COLO668 (cell line): Measurements from ENCODE around the gene QSER1.
"Not testable (repeated sequence)": the region's sequence is repeated elsewhere in the genome, so short reads cannot be mapped to it uniquely, and the experiment has no call there.

Experiments used
- DNase-seq: peaks from one replicate; lab custom pipeline; 2025; ENCODE audit not compliant: unreplicated experiment; lab: John Stamatoyannopoulos, UW

Gene QSER1

GRCh38 chr11:32991898-32992297 is 99.3 kb downstream of the QSER1 start:
- no peak for DNase-seq

GRCh38 chr11:33000181-33000580 is 107.6 kb downstream of the QSER1 start:
- no peak for DNase-seq

DNA sequence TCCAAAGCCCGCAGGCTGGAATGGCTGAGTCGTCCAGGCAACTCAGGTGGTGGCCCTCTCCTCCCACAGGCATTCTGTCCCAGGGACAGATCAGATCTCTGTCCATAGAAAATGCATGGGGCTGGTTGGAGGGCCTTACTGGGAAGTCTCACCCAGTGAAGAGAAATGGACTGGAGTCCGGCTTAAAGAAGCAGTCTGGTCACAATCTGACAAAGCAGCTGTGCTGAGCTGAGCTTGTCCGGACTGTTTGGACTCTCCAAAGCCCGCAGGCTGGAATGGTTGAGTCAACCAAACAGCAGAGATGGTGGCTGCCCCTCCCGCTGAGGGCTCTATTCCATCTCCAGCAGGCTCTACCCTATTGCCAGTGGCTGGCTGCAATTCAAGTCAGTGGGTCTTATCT is 108.7 kb downstream of the QSER1 start:
- DNase-seq: no peak

DNA sequence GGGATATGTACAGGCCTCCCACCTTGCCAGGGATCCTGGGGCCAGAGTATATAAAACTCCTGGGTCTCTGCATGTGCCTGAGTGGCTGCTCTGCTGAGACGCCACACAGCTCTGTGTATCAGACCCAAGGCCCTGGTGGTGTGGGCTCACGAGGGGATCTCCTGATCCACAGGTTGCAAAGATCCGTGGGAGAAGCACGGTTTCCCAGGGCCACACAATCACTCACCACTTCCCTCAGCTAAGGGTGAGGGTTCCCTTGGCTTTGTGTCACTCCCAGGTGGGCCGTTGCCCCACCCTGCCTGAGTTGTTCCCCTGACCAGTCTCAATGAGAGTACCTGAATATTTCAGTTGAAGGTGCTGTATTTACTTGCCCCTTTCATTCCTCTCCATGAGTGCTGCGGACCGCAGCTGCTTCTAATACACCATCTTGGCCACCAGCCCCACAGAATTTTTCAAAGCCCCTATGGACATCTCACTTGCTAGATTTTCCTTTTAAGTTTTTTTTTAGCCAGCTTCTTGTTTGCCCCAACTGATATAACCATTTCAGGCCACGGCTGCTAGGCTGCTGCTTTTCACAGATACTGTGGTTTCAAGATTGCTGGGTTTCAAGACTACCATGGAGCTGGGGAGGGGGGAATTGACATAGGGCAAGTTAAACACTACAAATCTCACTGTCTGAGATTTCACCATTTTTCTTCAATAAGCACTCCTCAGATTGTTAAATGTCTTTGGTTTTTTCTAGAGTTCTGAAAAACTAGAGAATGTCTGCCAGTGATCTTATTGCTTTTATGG is 109.3 kb downstream of the QSER1 start:
- no peak for DNase-seq

- DNase-seq: no peak
Observed at GRCh38 chr11:33005175-33005574, 112.6 kb downstream of the QSER1 start.

- DNase-seq: no peak
Observed at GRCh38 chr11:33006010-33006409, 113.4 kb downstream of the QSER1 start.

- DNase-seq: no peak
Observed at GRCh38 chr11:33013755-33014154, 121.1 kb downstream of the QSER1 start.

DNA sequence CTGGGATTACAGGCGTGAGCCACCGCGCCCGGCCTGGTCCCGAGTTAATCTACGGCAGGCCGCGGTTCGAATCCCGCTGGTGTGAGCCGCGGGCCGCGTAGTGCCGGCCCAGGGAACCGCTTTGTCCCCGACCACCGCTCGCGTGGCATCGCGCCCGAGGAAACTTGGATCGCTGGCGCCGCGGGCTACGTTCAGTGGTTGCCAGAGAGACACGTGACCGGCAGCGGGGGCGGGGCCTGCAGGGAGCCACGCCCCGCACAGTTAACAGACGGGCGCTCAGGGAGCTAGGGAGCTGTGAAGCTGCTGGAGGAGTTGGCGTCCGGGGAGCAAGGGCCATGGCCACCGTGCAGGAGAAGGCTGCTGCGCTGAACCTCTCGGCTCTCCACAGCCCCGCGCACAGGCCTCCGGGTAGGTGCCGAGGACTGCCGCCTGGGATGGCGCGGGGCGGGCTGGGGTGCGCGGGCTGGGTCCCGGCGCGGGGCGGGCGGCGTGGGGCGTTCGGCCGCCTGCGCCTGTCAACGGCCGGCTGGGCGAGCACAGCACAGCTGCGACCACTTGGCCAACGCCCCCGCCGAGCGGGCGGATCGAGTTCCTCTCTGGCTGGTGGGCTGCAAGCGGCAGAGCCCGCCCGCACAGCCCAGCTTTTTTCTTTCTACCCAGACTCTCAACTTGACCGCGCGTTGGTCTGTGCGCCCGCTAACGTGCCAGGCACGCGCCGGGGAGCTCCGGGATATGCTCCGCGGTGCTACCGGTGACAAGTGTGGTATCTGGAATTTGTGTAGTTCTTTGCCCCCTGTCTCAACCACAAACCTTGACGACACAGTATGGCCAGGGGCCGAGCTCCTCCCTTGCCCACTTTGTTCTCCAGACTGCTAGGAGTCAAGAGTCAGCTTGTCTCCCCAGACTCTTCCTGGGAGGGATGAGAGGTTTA is 123.3 kb downstream of the QSER1 start, which contains the start of gene DEPDC7:
TSS of gene DEPDC7 (plus strand) at position 258 of the 931 bp plus-strand sequence. CDS start at position 336, 78 bp downstream.
- peak; percentile 95 for DNase-seq

DNA sequence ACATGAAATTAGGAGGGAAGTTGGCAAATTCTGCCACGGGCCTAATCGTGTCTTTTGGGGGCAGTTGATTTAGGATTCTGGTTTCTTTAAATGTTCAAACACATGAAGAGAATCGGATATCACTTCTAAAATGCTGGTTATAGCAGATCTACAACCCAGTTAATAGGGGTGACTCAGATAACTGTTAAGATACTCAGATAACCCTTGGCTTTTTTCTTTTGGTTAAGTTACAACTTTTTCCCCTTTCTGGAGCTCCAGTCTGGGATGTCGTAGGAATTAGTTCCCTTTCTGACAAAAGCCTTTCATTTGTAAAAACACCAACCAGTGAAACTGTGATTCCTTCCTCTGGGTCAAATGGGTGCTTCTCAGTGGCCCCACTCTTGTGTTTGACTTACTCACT is 124.0 kb downstream of the QSER1 start:
- no peak for DNase-seq

- no peak for DNase-seq
Observed at GRCh38 chr11:33017478-33017877, 124.9 kb downstream of the QSER1 start.

DNA sequence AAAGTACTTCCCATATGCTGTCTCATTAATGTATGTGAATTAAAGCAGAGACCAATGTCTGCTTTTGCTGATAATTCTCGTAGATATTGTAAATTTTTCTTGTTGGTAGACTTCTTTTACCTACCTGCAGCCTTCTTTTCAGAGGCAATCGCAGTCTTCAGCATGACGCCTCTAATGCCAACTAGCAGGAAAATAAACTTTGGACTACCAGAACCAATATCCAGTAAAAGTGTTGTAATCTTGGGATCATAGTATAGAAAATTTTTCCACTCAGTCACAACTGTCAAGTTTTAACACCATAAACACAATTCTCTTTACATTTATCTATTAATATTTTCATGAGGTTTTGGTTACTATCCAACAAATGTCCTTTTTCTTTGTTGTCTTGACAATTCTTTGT is 125.4 kb downstream of the QSER1 start:
- DNase-seq: no peak

DNA sequence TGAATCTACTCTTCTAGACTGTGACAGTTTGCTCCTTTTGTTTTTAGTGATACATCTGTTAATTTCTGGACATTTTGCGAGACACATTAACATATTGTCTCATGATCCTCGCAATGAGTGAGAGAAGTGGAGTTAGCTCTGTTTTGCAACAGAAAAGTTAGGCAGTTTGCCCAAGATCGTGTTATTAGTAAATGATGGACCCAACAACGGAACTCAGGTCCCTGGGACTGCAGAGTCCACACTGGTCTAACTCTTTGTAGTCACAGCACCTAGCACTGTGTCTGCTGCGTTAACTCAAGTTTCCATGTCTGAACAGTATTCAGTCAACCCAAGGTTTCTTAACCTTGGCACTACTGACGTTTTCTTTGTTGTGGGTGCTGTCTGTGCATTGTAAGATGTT is 126.2 kb downstream of the QSER1 start:
- no peak for DNase-seq

GRCh38 chr11:33021501-33021900 is 128.9 kb downstream of the QSER1 start:
- no peak for DNase-seq

DNA sequence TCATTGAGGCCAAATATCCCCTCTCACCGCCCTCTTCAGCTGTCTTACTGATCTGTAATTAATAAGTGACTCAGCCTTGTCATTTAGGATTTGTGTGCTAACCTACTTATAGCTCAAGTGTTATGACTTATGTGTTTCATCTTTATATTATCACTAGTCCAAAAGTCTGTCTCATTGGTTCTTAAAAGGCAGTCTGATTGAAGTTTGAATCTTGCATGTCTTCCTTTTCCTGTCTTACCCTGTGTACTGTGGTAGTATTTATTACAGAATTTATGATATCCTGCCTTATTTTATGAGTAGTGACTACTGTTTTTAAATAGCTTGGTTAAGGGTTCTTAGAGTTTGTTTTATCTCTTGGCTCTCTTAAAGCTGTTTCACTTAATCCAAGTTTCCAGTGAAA is 129.3 kb downstream of the QSER1 start:
- no peak for DNase-seq

- DNase-seq: no peak
Observed at GRCh38 chr11:33025339-33025722, 132.7 kb downstream of the QSER1 start.

- no peak for DNase-seq
Observed at GRCh38 chr11:33027233-33027632, 134.6 kb downstream of the QSER1 start.

DNA sequence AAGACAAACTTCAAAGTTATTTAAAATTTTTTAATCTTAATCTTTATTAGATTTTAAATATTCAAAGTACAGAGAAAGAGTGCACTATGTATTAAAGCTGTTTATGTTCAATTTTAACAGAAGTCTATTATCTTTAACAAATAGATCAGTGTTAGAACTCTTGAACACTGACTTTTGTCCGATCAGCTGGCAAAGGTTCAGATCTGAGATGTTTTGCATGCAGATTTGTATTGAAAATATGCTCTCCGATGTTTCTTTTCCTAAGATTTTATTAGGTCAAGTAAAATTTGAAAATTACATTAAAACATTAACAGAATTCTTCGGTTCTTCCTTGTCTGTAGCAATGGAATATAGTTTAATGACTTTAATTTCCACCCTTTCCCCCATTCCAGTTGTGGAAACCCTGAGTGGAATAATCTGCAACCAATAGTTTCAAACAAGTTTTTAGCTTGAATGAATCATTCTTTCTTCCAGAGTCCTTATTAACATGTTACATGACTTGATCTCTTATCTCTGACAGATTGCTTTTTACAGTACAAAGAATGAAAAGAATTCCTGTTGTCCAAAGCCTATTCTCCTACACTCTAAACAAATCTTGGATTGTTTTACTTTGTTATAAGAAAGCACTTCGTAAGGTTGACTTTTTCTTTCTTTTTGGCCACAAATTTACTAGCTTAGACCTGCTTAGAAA is 135.4 kb downstream of the QSER1 start:
- no peak for DNase-seq

- DNase-seq: no peak
Observed at GRCh38 chr11:33028537-33028914, 135.9 kb downstream of the QSER1 start.

DNA sequence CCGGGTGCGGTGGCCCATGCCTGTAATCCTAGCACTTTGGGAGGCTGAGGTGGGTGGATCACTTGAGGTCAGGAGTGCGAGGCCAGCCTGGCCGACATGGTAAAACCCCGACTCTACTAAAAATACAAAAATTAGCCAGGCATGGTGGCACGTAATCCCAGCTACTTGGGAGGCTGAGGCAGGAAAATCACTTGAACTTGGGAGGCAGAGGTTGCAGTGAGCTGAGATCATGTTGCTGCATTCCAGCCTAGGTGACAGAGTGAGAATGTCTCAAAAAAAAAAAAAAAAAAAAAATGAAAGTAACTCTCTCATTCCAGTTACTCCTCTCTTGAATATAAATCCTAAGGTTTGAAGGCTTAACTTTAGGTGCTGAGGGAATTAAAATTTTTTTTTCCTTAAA is 136.6 kb downstream of the QSER1 start:
- DNase-seq: not testable (repeated sequence)
